SU-DHL-6 (cell line): Measurements from ENCODE around the gene TBC1D4.

ENCODE experiments used
- CTCF ChIP-seq: fragments of 200-600 bp; sonication (generic); IDR thresholded peaks from one replicate; pipeline ENCODE4 v1.5.1; 2017; ENCODE audit warnings: antibody characterized with exemption, mild to moderate bottlenecking, low read length, moderate library complexity; ENCODE audit not compliant: insufficient read depth, poor library complexity, severe bottlenecking
- EZH2phosphoT487 ChIP-seq: fragments of 200-600 bp; sonication (generic), shearing (Covaris generic); conservative IDR thresholded peaks from 2 replicates; pipeline ENCODE4 v1.6.1; 2018; ENCODE audit warnings: mild to moderate bottlenecking, antibody characterized with exemption, low read length, moderate library complexity, mixed read lengths

DNA sequence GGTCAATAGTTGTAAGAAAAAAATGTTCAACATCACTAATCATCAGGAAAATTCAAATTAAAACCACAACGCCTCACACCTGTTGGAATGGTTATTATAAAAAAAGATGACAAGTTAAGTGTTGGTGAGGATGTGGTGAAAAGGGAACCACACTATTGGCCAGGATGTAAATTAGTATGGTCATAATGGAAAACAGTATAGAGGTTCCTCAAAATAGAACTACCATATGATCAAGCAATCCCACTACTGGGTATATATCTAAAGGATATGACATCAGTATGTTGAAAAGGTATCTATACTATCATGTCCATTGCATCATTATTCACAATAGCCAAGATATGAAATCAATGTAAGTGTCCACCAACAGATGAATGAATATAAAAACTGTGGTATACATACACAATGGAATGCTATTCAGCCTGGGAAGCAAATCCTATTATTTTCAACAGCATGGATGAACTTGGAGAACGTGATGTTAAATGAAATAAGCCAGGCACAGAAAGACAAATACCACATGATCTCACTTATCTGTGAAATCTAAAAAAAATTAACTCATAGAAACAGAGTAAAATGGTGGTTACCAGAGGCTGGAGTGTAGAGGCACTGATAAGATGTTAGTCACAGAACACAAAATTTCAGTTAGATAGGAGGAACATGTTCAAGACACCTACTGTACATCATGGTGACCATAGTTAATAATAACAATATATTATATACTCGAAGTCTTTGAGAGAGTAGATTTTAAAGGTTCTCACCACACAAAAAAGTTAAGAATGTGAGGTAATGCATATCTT lies 56.6 kb downstream of the TBC1D4 start:
- TF ChIP-seq EZH2phosphoT487 (no peak), CTCF (no peak)
